H7 (cell line): Measurements from ENCODE around the gene RANBP17. TPM values are rescaled to one million over a fixed set of nuclear protein-coding genes. Genes with fewer than 3 reads are reported as not detected.
"Not testable (repeated sequence)": the region's sequence is repeated elsewhere in the genome, so short reads cannot be mapped to it uniquely, and the experiment has no call there.

Source experiments
- DNase-seq: peaks from one replicate; pipeline ENCODE4 v3.0.0; 2012
- H3K27me3 ChIP-seq: 2 replicates; pipeline ENCODE4 v1.6.0; 2011; ENCODE audit warnings: mild to moderate bottlenecking, low read length; ENCODE audit not compliant: control insufficient read depth, insufficient read depth
- H3K36me3 ChIP-seq: replicated peaks from 2 replicates; pipeline ENCODE4 v1.5.1; 2011; ENCODE audit warnings: low read length; ENCODE audit not compliant: control insufficient read depth, insufficient read depth
- H3K4me3 ChIP-seq: 2 replicates; pipeline ENCODE4 v1.5.1; 2011; ENCODE audit warnings: low read depth, mild to moderate bottlenecking, control low read depth, low read length, moderate library complexity; ENCODE audit not compliant: insufficient read depth
- total RNA-seq: library from RNA; depleted of rRNA; stranded (reverse); fragments of >200 nt; shearing (Covaris generic); gene quantifications from 2 replicates; pipeline ENCODE4 v1.2.3, GENCODE V29; 2014

RANBP17 gene
- total RNA-seq, 1 experiment from 2014 or later: 6.4 TPM

DNA sequence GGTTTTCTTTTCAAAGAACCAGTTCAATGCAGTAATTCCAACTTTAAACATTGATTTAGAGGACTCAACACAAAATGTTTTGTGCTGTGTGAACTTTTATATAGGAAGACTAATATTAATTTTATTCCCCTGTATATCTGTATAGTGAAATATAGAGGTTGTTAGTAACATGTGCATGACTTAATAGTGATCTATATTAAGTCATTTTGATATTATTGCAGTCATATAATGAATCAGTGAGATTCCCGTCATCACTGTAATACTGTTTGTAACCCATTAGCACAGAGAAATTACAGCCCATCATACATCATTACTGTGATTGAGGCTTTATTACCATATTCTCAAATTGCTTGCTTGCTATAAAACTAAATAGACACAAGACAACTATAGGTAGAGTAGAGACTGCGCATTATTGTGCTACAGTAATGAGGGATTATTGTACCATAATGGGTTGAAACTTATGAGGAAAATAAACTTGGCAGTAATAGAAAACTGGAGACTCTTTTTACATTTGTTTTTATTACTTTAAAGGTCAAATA is 170.7 kb downstream of the RANBP17 start:
- Histone ChIP-seq H3K36me3 (no peaks in the 10 kb centered on the region), H3K27me3 (no peaks in the 10 kb centered on the region), H3K4me3 (no peak overlapping the region)
- DNase-seq: no peak

DNA sequence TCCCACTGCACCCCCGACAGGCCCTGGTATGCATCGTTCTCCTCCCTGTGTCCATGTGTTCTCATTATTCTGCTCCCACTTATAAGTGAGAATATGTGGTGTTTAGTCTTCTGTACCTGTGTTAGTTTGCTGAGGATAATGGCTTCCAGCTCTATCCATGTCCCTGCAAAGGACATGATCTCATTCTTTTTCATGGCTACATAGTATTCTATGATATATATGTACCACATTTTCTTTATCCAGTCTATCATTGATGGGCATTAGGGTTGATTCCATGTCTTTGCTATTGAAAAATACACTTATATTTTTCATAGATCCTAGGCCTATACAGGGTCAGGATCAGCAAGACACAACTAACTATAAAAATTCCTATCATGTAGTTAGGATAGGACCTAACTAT is 180.1 kb downstream of the RANBP17 start:
- not testable (repeated sequence) for H3K4me3 ChIP-seq, DNase-seq, H3K27me3 ChIP-seq, H3K36me3 ChIP-seq

DNA sequence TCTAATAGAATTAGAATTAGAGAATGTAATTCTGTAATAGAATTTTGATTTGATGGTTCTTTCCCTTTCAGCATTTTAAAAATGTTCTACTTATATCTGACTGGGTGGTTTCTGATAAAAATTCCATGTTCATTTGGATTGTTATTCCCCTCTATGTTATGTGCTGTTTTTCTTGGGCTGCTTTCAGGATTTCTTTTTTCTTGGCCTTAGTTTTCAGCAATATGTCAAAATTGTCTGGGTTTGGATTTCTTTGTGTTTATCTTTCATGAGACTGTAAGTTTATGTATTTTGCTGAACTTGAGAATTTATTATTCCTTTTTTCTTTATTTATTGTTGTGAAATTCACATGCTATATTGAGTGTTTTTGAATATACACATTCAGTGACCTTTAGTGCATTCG is 189.1 kb downstream of the RANBP17 start:
- Histone ChIP-seq H3K36me3 (no peaks in the 10 kb centered on the region), H3K4me3 (no peak overlapping the region), H3K27me3 (no peaks in the 10 kb centered on the region)
- no peak for DNase-seq

DNA sequence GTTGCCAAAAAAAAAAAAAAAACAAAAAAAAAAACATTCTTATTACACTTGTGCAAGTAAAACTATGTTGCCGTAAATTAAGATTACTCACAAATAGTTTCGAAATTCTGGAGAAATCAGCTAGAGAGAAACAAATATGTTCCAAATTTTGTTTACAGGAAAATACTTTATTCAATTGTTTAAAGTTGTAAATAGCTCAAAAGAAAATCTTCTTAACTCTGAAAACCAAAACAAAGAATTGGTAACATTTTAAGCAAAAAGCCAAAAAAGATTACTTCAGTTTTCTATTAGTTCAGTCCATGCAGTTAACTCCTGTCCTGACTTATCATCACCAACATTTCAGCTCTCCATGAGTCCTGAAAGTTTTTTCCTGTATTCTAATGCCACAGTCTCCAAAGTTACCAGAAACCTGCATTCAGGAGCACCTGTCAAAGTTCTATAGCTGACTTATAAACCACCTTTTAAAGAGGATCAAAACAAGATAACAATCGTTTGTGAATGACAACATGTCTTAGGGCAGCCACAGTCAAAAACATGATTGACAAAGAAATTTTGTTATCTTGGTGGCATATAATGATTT is 194.1 kb downstream of the RANBP17 start:
- Histone ChIP-seq H3K4me3 (no peak overlapping the region), H3K27me3 (no peaks in the 10 kb centered on the region), H3K36me3 (no peaks in the 10 kb centered on the region)
- no peak for DNase-seq

DNA sequence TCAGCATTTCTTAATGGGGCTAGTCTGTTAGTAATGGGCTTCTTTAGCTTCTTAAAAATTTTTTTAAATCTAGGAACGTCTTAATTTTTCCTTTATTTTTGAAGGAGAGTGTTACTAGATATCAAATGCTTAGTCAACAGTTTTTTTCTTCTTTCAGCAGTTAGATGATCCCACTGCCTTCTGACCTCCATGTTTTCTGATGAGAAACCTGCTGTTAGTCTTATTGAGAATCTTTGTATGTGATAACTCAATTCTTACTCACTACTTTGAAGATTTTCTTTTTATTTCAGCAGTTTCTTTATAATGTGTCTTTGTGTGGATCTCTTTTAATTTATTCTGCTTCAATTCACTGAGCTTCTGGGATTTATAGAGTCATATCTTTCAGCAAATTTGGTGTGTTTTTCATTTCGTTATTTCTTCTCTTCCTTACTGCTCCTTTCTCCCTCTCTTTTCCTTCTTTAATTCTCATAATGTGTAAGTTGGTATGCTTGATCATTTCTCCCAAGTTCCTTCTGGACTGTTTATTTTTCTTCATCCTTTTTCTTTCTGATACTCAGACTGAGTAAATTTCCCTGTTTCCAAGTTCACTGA is 205.8 kb downstream of the RANBP17 start:
- Histone ChIP-seq H3K27me3 (no peaks in the 10 kb centered on the region), H3K36me3 (peaks cover 3% of the 10 kb centered on the region; the same call in 1 of the 2 replicates), H3K4me3 (no peak overlapping the region)
- DNase-seq: no peak

DNA sequence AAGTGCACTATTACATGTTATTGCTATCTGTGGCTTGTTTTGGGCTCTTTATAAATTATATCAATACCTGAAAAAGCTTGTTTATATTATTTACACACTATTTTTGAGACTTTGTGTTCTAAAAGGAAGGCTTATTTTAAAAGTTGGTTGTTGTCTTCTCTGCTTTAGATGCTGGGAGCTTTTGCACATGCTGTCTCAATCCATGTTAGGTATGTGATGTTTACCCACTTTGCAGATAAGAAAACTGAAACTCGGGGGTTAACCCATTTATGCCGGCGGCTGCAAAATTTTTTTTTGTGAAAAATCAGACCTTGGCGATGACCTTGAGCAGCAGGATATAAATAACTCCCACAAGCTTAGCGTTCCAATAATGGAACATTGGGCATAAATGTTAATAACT is 212.9 kb downstream of the RANBP17 start:
- no peaks in the 10 kb centered on the region for H3K36me3 ChIP-seq
- no peak for DNase-seq
- H3K27me3 ChIP-seq: no peaks in the 10 kb centered on the region
- H3K4me3 ChIP-seq: no peak overlapping the region

DNA sequence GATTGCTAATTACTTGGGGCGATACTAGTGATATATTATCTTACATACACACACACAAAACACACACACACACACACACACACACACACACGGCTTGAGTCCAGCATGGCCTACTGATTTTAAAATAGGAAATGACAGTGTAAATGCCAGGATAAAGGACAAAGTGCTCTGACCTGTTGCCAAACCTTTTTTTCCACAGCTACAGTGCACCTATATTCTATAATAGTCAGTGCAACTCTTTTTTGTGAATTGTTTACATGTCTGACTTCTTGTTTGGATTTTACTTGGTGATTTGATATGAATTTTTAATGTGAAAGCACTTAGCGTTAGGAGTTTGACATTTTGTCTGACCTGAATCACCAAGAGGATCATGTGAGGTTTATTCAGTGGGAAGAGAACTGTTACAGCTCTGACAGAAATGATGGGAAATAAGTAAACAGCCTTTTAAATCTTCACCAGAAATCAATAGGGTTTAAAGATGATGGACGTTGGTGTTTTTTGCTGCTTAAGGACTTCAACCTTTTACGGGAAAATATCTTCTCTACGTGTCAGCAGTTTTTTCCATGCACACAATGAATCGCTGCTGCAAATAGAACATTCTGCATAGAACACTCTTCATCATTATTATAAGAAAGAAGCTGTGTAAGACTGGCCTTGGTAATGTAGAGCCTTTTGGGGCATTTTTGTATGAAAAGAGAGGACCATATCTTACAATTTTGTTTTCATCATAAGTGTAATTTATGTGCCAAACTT is 218.5 kb downstream of the RANBP17 start:
- H3K27me3 ChIP-seq: no peaks in the 10 kb centered on the region
- no peak overlapping the region for H3K4me3 ChIP-seq
- H3K36me3 ChIP-seq: no peaks in the 10 kb centered on the region
- DNase-seq: no peak

DNA sequence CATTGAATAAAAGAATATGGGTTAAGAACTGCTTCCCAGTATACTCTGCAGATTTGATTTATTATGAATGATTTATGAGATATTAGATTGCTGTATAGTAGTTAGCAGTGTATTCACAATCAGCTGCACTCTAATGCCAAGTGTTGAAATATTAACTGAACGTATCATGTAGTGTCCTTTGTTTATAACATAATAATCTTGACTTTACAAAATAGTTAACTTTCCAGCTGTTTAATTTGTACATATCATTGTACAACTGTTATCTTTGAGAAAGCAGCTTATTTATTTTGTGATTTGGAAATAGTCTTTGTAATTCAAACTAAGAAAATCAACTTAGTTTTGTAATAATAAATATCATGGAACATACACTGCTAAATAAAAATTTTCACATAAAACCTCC is 219.5 kb downstream of the RANBP17 start:
- no peaks in the 10 kb centered on the region for H3K27me3 ChIP-seq
- no peak overlapping the region for H3K4me3 ChIP-seq
- no peaks in the 10 kb centered on the region for H3K36me3 ChIP-seq
- no peak for DNase-seq

DNA sequence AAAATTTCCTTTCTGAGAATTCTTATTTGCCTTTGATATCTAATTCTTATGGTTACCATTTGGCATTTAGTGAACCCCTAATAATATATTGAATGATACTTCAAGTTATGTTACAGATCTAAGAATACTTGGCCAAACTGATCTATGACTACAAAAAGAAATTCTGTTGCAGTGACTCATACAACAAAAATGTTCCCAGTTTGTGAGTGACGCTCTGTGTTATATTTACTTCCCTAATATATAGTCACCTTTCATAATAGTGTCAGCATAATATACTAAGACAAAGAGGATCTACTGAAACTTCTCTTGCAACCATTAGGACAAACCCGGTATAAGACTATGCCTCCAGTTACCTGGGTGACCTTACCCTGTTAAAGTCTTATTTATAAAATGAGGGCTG is 230.4 kb downstream of the RANBP17 start:
- no peak for DNase-seq
- H3K27me3 ChIP-seq: no peaks in the 10 kb centered on the region
- H3K36me3 ChIP-seq: no peaks in the 10 kb centered on the region
- no peak overlapping the region for H3K4me3 ChIP-seq

DNA sequence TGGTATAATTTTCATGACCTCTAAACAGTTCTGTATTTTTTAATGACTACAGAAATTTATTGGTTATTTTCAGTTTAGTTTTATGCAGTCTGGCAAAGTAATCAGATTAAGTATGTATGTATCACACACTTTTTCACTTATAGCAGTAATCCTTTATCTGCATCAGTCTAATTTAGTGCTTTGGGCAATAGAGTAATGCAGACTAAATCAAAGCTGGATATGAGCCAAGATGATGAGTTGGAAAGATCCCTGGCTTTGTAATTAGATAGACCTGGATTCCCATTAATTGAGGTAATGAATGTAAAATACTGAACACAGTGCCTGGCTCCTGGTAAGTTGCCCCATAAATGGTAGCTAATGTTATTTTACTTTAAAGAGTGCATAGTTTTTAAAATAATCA is 231.8 kb downstream of the RANBP17 start:
- no peaks in the 10 kb centered on the region for H3K36me3 ChIP-seq
- H3K27me3 ChIP-seq: no peaks in the 10 kb centered on the region
- H3K4me3 ChIP-seq: no peak overlapping the region
- no peak for DNase-seq

DNA sequence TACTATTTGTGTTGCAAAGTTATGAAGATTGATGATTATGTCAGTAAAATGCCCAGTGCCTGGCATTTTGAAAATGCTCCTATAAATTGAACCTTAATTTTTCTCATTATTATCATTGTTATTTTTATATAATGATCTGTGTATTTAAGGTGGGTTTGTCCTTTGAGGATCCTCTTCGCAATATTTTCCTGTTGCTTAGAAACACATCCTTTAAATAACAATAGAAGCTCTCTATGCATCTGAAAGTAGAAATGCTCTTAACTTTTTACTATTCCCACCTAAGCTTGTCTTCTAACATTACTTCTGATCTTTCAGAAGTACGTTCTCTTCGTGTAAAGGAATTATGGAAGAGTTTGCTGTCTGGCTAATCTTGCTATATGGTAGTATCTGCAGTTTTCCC is 232.5 kb downstream of the RANBP17 start:
- peak; percentile 29 for DNase-seq
- Histone ChIP-seq H3K36me3 (no peaks in the 10 kb centered on the region), H3K4me3 (no peak overlapping the region), H3K27me3 (no peaks in the 10 kb centered on the region)

DNA sequence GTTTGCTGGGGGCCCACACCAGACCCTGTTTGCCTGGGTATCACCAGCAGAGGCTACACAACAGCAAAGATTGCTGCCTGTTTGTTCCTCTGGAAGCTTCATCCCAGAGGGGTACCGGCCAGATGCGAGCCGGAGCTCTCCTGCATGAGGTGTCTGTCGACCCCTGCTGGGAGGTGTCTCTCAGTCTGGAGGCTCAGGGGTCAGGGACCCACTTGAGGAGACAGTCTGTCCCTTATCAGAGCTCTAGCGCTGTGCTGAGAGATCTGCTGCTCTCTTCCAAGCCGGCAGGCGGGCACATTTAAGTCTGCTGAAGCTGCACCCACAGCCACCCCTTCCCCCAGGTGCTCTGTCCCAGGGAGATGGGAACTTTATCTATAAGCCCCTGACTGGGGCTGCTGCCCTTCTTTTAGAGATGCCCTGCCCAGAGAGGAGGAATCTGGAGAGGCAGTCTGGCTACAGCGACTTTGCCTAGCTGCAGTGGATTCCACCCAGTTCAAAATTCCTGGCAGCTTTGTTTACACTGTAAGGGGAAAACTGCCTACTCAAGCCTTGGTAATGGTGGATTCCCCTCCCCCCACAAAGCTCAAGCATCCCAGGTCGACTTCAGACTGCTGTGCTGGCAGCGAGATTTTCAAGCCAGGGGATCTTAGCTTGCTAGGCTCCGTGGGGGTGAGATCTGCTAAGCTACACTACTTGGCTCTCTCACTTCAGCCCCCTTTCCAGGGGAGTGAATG is 241.2 kb downstream of the RANBP17 start:
- no peaks in the 10 kb centered on the region for H3K27me3 ChIP-seq
- no peak overlapping the region for H3K4me3 ChIP-seq
- no peaks in the 10 kb centered on the region for H3K36me3 ChIP-seq
- DNase-seq: no peak

DNA sequence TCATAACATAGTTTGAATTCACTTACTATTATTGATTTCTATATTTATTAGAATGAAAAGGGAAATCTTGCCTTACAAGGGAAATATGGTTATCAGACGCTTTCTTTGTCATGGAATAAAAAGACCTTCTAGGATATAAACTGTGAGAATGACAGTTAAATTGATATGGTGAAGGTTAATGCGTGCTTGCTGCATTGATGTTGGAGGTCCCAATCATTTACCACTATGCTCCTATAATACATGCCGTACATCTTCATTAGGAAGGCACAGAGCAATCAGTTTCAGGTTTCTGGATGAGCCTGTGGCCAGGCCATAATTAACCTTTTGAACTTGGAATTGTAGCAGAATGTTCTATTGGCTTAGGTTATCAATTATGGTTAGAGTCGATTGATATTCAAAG is 245.9 kb downstream of the RANBP17 start:
- H3K36me3 ChIP-seq: no peaks in the 10 kb centered on the region
- H3K4me3 ChIP-seq: no peak overlapping the region
- no peak for DNase-seq
- no peaks in the 10 kb centered on the region for H3K27me3 ChIP-seq

DNA sequence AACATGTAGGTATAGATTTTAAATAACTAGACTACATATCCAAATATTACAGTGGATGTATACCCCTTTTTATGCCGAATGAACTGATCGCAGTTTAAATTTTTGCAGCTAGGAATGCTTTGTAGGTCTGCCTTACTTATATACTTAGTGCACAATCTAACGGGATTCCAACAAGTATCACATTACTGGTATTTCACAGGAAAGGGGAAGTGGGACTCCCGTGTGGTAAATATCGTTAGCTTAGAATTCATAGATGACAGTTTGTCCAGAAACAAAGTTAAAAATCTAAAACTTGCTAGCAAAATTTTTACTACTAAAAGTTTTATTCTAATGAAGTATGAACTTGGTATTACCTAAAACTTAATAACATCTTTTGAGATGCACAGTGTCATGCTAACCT is 253.7 kb downstream of the RANBP17 start:
- no peak for DNase-seq
- Histone ChIP-seq H3K27me3 (no peaks in the 10 kb centered on the region), H3K4me3 (no peak overlapping the region), H3K36me3 (no peaks in the 10 kb centered on the region)

DNA sequence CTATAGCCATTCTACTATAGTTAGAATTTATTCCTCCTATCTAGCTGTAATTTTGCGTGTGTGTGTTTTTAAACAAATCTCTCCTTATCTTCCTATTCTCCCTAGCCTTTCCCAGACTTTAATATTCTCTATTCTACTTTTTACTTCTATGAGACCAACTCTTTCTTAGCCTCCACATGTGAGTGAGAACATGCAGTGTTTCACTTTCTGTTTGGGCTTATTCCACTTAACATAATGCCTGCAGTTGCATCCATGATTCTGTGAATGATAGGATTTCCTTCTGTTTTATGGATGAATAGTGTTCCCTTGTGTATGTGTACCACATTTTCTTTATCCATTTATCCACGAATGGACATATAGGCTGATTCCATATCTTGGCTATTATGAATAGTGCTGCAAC is 254.9 kb downstream of the RANBP17 start:
- Histone ChIP-seq H3K36me3 (no peaks in the 10 kb centered on the region), H3K4me3 (no peak overlapping the region), H3K27me3 (no peaks in the 10 kb centered on the region)
- DNase-seq: no peak
